Testis (tissue), 3 donors: ENCODE data around the gene PRKCA. TPM values are rescaled to one million over a fixed set of nuclear protein-coding genes. Genes with fewer than 3 reads are reported as not detected.
"Not testable (repeated sequence)": the region's sequence is repeated elsewhere in the genome, so short reads cannot be mapped to it uniquely, and the experiment has no call there.

Source experiments
- DNase-seq: peaks from one replicate; pipeline ENCODE4 v3.0.0-alpha.2; 2019
- H3K27ac ChIP-seq, 2 donors: fragments of 200-600 bp; sonication (generic); one replicate each; pipeline ENCODE4 v1.5.1; 2019
- H3K27me3 ChIP-seq: fragments of 200-600 bp; sonication (generic); one replicate; pipeline ENCODE4 v1.5.1; 2019
- H3K36me3 ChIP-seq: fragments of 200-600 bp; sonication (generic); one replicate; pipeline ENCODE4 v1.5.1; 2017; ENCODE audit warnings: low read depth; ENCODE audit errors: missing control alignments
- H3K4me1 ChIP-seq: fragments of 200-600 bp; sonication (generic); one replicate; pipeline ENCODE4 v1.5.1; 2019
- H3K4me3 ChIP-seq, 2 donors: fragments of 200-600 bp; sonication (generic); one replicate each; pipeline ENCODE4 v1.5.1; 2017 to 2019
- H3K9me3 ChIP-seq: fragments of 200-600 bp; sonication (generic); one replicate; pipeline ENCODE4 v1.5.1; 2017
- POLR2A ChIP-seq: fragments of 450-650 bp; IDR thresholded peaks from one replicate; pipeline ENCODE4 v1.6.1; 2017; ENCODE audit warnings: antibody characterized with exemption, mild to moderate bottlenecking, moderate library complexity
- WGBS, 2 donors: methylation state at CpG; one replicate each; pipeline ENCODE4 v1.1.5; 2018; 5-methylcytosine and 5-hydroxymethylcytosine counted together
- intact Hi-C: fragments of 100-400 bp; cut with DNase I; formaldehyde crosslinking; loops from one replicate; pipeline ENCODE4 v1.15.1; 2023; ENCODE audit warnings: low total_unique reads
- polyA plus RNA-seq: library from polyadenylated mRNA; stranded (reverse); fragments of 350-450 nt; fragmentation: Illumina TruSeq; extraction: RNeasy Lipid Tissue Mini Kit (QIAGEN cat#74804); gene quantifications from one replicate; pipeline ENCODE4 v1.2.3, GENCODE V29; 2014; ENCODE audit warnings: low read depth, low replicate concordance; ENCODE audit not compliant: insufficient read depth
- total RNA-seq, 2 donors: library from RNA; depleted of rRNA; stranded (reverse); fragments of >200 nt; gene quantifications; one replicate each; pipeline ENCODE4 v1.2.3, GENCODE V29; 2016
- TF ChIP-seq, protein P1 (sequence below), 3 experiments: fragments of 450-650 bp in 2 of 3; fragments of 200-600 bp in 1 of 3; sonication (generic) in 1 of 3; IDR thresholded peaks; one replicate each; pipeline ENCODE4 v1.5.1; 2016 to 2019; ENCODE audit warnings: antibody characterized with exemption in 3 of 3, mild to moderate bottlenecking in 2 of 3, moderate library complexity in 1 of 3

Gene PRKCA
- total and polyA plus RNA-seq, 3 donors from 2014 or later: 6.8 to 22.9 (median 15.4) TPM

DNA sequence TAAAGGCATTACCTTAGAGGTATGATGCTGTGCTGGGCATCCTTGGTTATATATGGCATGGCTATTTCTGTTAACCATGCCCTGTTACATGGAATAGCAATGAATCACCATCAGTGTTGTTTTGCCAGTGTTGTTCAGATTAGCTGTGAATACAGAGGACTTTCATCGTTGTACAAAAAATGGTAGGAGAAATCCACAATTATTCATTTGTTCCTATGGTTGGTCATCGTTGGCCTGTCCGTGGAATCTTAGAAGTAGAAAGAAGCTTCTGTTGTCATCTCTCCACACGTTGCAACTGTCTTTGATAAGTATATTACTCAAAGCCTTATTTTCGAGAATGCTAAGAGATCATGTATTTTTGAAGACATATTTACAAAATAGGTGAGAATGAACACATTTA lies 418.2 kb downstream of the PRKCA start:
- no peak overlapping the region for H3K4me3 ChIP-seq
- no peaks in the 10 kb centered on the region for H3K36me3 ChIP-seq
- DNase-seq: no peak
- H3K27ac ChIP-seq: no peak overlapping the region
- H3K4me1 ChIP-seq: peaks cover 5% of the 10 kb centered on the region
- no peaks in the 10 kb centered on the region for H3K9me3 ChIP-seq
- TF ChIP-seq, protein P1, sequence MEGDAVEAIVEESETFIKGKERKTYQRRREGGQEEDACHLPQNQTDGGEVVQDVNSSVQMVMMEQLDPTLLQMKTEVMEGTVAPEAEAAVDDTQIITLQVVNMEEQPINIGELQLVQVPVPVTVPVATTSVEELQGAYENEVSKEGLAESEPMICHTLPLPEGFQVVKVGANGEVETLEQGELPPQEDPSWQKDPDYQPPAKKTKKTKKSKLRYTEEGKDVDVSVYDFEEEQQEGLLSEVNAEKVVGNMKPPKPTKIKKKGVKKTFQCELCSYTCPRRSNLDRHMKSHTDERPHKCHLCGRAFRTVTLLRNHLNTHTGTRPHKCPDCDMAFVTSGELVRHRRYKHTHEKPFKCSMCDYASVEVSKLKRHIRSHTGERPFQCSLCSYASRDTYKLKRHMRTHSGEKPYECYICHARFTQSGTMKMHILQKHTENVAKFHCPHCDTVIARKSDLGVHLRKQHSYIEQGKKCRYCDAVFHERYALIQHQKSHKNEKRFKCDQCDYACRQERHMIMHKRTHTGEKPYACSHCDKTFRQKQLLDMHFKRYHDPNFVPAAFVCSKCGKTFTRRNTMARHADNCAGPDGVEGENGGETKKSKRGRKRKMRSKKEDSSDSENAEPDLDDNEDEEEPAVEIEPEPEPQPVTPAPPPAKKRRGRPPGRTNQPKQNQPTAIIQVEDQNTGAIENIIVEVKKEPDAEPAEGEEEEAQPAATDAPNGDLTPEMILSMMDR (IDR thresholded peaks at IDR 0.05): no peak
- TF ChIP-seq POLR2A: no peak
- WGBS, 2 donors: 81 to 91% methylated on average over 5 of the region's 5 CpGs
- intact Hi-C loops: no loop called here
- H3K27me3 ChIP-seq: no peaks in the 10 kb centered on the region

DNA sequence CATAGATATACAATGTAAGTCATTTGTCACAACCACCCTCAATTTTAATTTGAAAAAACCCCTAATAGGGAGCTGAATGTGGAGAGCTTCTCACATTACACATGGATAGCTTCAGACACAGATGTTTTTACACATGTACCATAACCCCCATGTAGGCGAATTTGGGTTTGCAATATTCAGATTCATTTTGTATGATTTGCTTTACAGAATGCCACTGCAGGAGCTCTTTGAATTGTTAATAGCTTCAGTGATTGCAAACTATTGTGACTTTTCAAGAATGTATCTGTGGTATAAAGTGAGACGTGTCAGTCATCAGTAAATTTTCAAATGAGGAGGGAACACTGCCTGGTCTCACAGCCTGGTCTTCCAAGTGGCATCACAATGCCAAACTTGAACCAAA lies 419.9 kb downstream of the PRKCA start:
- H3K27ac ChIP-seq: no peak overlapping the region
- H3K4me1 ChIP-seq: peaks cover 5% of the 10 kb centered on the region
- no peaks in the 10 kb centered on the region for H3K36me3 ChIP-seq
- no peak for TF ChIP-seq POLR2A
- TF ChIP-seq, protein P1 (IDR thresholded peaks at IDR 0.05): no peak
- no peaks in the 10 kb centered on the region for H3K9me3 ChIP-seq
- H3K4me3 ChIP-seq: no peak overlapping the region
- no peaks in the 10 kb centered on the region for H3K27me3 ChIP-seq
- no peak for DNase-seq
- WGBS, 2 donors: 86 to 95% methylated on average over 2 of the region's 2 CpGs
- intact Hi-C loops: no loop called here

DNA sequence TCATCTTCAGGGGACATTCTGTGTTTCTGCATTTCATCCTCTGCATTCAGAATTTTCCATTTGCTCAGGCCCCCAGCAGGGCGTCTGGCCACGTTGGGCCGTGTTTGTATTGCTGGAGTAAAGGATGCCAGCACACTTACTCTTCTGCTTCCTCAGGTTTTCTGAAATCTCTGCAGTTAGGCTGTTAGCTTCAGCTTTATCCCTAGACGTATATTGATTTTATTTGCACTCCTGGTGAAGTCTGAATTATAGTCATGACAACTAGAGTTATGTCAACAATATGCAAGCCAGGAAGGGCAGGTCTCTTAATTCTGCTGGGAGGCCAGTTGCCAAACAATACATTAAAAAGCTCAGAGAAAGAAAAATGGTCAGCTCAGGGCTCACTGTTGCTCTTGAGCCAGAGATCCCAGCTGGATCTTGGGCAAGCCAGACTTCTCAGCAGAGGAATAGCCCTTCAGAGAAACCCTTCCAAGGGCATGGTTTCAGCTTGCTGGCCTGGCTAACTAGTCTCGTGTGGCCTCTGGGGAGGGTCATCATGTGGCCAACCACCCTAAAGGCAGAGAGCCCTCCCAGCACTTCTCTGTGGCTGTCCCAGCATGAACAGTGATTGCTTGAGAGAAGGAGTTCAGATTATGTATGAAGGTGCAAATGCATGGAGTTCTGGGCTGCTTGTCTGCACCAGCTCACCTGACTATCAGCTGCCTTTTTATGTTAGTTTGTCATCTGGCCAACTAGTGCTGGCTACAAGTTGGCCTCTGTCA lies 422.3 kb downstream of the PRKCA start:
- intact Hi-C loops: no loop called here
- 56 to 58% methylated on average over 5 of the region's 5 CpGs for WGBS, 2 donors
- peaks cover 5% of the 10 kb centered on the region for H3K4me1 ChIP-seq
- H3K27me3 ChIP-seq: no peaks in the 10 kb centered on the region
- no peak overlapping the region for H3K27ac ChIP-seq
- no peaks in the 10 kb centered on the region for H3K36me3 ChIP-seq
- DNase-seq: peak; percentile 54
- no peaks in the 10 kb centered on the region for H3K9me3 ChIP-seq
- H3K4me3 ChIP-seq: no peak overlapping the region
- TF ChIP-seq POLR2A: no peak
- TF ChIP-seq, protein P1 (IDR thresholded peaks at IDR 0.05): no peak

DNA sequence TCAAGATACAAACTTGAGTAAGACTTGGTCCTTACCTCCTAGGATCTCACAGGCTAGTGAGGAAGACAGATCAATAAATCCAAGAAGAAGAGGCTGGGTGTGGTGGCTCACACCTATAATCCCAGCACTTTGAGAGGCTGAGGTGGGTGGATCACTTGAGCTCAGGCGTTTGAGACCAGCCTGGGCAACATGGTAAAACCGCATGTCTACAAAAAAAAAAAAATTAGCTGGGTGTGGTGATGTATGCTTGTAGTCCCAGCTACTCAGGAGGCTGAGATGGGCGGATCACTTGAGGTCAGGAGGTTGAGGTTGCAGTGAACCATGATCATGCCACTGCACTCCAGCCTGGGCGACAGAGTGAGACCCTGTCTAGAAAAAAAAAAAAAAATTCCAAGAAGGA lies 423.0 kb downstream of the PRKCA start:
- DNase-seq: not testable (repeated sequence)

DNA sequence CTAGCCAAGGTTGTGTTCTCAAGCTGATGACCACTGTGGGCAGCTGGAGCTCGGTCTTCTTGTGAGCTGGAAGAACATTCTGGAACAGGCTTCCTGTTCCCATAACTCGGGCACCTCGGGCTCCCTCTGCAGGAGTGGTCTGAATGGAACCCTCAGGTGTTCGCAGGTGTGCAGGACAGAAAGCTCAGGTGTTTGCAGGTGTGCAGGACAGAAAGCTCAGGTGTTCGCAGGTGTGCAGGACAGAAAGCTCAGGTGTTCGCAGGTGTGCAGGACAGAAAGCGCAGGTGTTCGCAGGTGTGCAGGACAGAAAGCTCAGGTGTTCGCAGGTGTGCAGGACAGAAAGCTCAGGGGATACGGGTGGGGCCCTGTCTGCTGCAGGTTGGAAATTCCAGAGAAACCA lies 423.5 kb downstream of the PRKCA start:
- no peak for TF ChIP-seq POLR2A
- TF ChIP-seq, protein P1 (IDR thresholded peaks at IDR 0.05): no peak
- WGBS, 2 donors: 91 to 92% methylated on average over 10 of the region's 10 CpGs
- Histone ChIP-seq H3K27me3 (no peaks in the 10 kb centered on the region), H3K4me3 (no peak overlapping the region), H3K4me1 (peaks cover 5% of the 10 kb centered on the region), H3K9me3 (no peaks in the 10 kb centered on the region), H3K27ac (no peak overlapping the region), H3K36me3 (no peaks in the 10 kb centered on the region)
- intact Hi-C loops: no loop called here
- DNase-seq: no peak

More for the DNA sequence above, 423.0 kb downstream of the PRKCA start:
- H3K4me3 ChIP-seq, H3K27ac ChIP-seq, H3K9me3 ChIP-seq, intact Hi-C loops, H3K4me1 ChIP-seq, H3K36me3 ChIP-seq, H3K27me3 ChIP-seq: not testable (repeated sequence)
- WGBS, 2 donors: 86 to 89% methylated on average over 4 of the region's 4 CpGs
